ENCODE measurements around the gene SLC4A9.
A peak's percentile ranks its signal among the peaks of the same experiment; 100 is the strongest.
"Not testable (repeated sequence)": the region's sequence is repeated elsewhere in the genome, so short reads cannot be mapped to it uniquely, and the experiment has no call there.

The SLC4A9 gene

GRCh38 chr5:140401362-140402257 is 41.6 kb downstream of the SLC4A9 start, which contains the start of gene ANKHD1:
Gene ANKHD1 (plus strand): TSS chr5:140401833. CDS start chr5:140401968, 135 bp downstream.
- DNase-seq (ENCODE audit: low read depth) = peak; percentile 95

GRCh38 chr5:140402258-140403074 is 42.5 kb downstream of the SLC4A9 start:
- DNase-seq (ENCODE audit: low read depth) = peak; percentile 41

- no peak for DNase-seq (ENCODE audit: low read depth)
These were observed 43.6 kb downstream of the SLC4A9 start for GRCh38 chr5:140403613-140404012.

GRCh38 chr5:140408750-140409241 is 48.8 kb downstream of the SLC4A9 start:
- no peak for DNase-seq (ENCODE audit: low read depth)

- no peak for DNase-seq (ENCODE audit: low read depth)
These were observed 53.2 kb downstream of the SLC4A9 start for GRCh38 chr5:140413230-140413629.

- no peak for DNase-seq (ENCODE audit: low read depth)
These were observed 57.2 kb downstream of the SLC4A9 start for GRCh38 chr5:140417235-140417634.

GRCh38 chr5:140418862-140419520 is 59.0 kb downstream of the SLC4A9 start:
- no peak for DNase-seq (ENCODE audit: low read depth)

- no peak for DNase-seq (ENCODE audit: low read depth)
These were observed 60.2 kb downstream of the SLC4A9 start for GRCh38 chr5:140420226-140420570.

- no peak for DNase-seq (ENCODE audit: low read depth)
These were observed 60.8 kb downstream of the SLC4A9 start for GRCh38 chr5:140420665-140421361.

GRCh38 chr5:140421375-140421774 is 61.4 kb downstream of the SLC4A9 start:
- not testable (repeated sequence) for DNase-seq (ENCODE audit: low read depth)

GRCh38 chr5:140423609-140424008 is 63.6 kb downstream of the SLC4A9 start:
- no peak for DNase-seq (ENCODE audit: low read depth)

GRCh38 chr5:140424135-140424534 is 64.1 kb downstream of the SLC4A9 start:
- no peak for DNase-seq (ENCODE audit: low read depth)

Data from activated T-cell treated with anti-CD3 and anti-CD28 coated beads for 24 hours (primary cell).